BLaER1 (cell line): ENCODE results near the gene KCNK7.

Experiments
- H3K27ac ChIP-seq: shearing (Covaris generic); formaldehyde crosslinking; 2 replicates; pipeline ENCODE4 v1.8.1; 2022
- H3K27me3 ChIP-seq: shearing (Covaris generic); formaldehyde crosslinking; 2 replicates; pipeline ENCODE4 v1.8.1; 2022
- H3K36me3 ChIP-seq: shearing (Covaris generic); formaldehyde crosslinking; 2 replicates; pipeline ENCODE4 v1.8.1; 2022
- H3K4me1 ChIP-seq: shearing (Covaris generic); formaldehyde crosslinking; 2 replicates; pipeline ENCODE4 v1.8.1; 2022
- H3K4me2 ChIP-seq: shearing (Covaris generic); formaldehyde crosslinking; 2 replicates; pipeline ENCODE4 v1.8.1; 2022
- H3K4me3 ChIP-seq: shearing (Covaris generic); formaldehyde crosslinking; 2 replicates; pipeline ENCODE4 v1.8.1; 2022
- H3K9ac ChIP-seq: shearing (Covaris generic); formaldehyde crosslinking; 2 replicates; pipeline ENCODE4 v1.8.1; 2022
- H3K9me3 ChIP-seq: shearing (Covaris generic); formaldehyde crosslinking; 2 replicates; pipeline ENCODE4 v1.8.1; 2022
- H4K20me1 ChIP-seq: shearing (Covaris generic); formaldehyde crosslinking; 2 replicates; pipeline ENCODE4 v1.8.1; 2022
- Cebpa-rat ChIP-seq: shearing (Covaris generic); IDR thresholded peaks from 2 replicates; pipeline ENCODE4 v1.8.1; 2022

KCNK7 gene

DNA sequence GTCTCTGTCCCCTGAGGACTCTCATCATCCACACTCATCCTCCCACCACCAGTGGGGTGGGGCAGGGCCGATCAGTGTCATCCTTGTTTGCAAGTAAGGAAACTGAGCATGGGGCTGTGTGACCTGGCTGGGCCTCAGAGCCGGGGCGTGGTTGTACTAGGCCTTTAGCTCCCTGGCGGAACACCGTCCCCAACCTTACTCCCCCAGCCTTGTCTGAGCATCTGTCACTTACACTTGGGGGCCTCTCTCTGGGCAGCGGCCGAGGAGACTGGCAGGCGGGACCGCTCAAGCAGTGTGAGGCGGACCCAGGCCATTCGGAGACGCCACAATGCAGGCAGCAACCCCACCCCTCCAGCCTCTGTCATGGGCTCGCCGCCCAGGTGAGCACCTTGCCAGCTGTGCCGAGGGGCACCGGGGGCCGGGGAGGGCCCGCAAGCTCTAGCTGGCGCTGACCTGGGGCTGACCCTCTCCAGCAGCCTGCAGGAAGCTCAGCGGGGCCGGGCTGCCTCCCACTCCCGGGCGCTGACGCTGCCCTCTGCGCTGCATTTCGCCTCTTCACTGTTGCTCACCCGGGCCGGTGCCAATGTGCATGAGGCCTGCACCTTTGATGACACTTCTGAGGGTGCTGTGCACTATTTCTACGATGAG, 23.8 kb upstream of the KCNK7 start:
- Histone ChIP-seq H3K27me3 (no peaks in the 10 kb centered on the region), H3K4me2 (peak overlapping the region; percentile 99), H3K36me3 (peaks cover 77% of the 10 kb centered on the region), H3K9me3 (no peaks in the 10 kb centered on the region), H3K9ac (0 out of 2 replicates have a peak overlapping the region, but pooled peaks have one; percentile 48), H3K4me3 (no peak overlapping the region), H4K20me1 (peaks cover 56% of the 10 kb centered on the region), H3K27ac (peak overlapping the region; percentile 58; the same call in 1 of the 2 replicates), H3K4me1 (peaks cover 40% of the 10 kb centered on the region)
- no peak for TF ChIP-seq Cebpa-rat

DNA sequence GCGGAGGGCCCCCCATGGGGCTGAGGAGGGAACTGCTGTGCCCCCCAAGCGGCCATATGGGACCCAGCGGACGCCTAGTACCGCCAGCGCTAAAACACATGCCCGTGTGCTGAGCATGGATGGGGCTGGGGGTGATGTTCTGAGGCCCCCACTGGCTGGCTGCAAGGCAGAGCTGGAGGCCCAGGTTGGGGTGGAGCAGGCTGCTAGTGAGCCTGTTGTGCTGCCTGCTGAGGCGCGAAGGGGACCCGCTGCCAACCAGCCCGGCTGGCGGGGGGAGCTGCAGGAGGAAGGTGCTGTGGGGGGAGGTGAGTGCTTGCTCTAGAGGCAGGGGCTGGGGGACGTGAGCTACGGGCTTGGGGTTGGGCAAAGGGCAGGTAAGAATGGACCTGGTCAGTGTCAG, 23.2 kb upstream of the KCNK7 start:
- Histone ChIP-seq H3K4me1 (peaks cover 33% of the 10 kb centered on the region), H3K27me3 (no peaks in the 10 kb centered on the region), H3K27ac (peak overlapping the region; percentile 58), H3K9ac (peak overlapping the region; percentile 48; the same call in 1 of the 2 replicates), H3K36me3 (peaks cover 71% of the 10 kb centered on the region), H3K4me3 (no peak overlapping the region), H3K9me3 (no peaks in the 10 kb centered on the region), H3K4me2 (peak overlapping the region; percentile 99), H4K20me1 (peaks cover 57% of the 10 kb centered on the region)
- TF ChIP-seq Cebpa-rat: no peak

DNA sequence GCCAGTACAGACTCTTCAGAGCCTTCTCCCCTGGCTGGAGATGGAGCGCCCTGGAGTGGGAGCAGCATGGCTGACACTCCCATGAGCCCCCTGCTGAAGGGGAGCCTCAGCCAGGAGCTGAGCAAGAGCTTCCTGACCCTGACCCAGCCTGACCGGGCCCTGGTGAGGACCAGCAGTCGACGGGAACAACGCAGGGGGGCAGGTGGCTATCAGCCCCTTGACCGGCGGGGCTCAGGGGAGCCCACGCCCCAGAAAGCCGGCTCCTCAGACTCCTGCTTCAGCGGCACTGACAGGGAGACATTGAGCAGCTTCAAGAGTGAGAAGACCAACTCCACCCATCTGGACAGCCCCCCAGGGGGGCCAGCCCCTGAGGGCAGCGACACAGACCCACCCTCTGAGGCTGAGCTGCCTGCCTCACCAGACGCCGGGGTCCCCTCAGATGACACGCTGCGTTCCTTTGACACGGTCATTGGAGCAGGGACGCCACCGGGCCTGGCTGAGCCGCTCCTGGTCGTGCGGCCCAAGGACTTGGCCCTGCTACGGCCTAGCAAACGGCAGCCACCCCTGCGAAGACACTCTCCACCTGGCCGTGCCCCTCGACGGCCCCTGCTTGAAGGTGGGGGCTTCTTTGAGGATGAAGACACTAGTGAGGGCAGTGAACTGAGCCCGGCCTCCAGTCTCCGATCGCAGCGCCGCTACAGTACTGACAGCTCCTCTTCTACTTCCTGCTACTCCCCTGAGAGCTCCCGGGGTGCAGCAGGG, 22.6 kb upstream of the KCNK7 start:
- Histone ChIP-seq H3K4me2 (peak overlapping the region; percentile 99), H4K20me1 (peaks cover 60% of the 10 kb centered on the region), H3K9ac (peak overlapping the region; percentile 89; the same call in 1 of the 2 replicates), H3K4me3 (no peak overlapping the region), H3K36me3 (peaks cover 65% of the 10 kb centered on the region), H3K9me3 (no peaks in the 10 kb centered on the region), H3K4me1 (peaks cover 35% of the 10 kb centered on the region), H3K27ac (peak overlapping the region; percentile 58), H3K27me3 (no peaks in the 10 kb centered on the region)
- TF ChIP-seq Cebpa-rat: no peak

DNA sequence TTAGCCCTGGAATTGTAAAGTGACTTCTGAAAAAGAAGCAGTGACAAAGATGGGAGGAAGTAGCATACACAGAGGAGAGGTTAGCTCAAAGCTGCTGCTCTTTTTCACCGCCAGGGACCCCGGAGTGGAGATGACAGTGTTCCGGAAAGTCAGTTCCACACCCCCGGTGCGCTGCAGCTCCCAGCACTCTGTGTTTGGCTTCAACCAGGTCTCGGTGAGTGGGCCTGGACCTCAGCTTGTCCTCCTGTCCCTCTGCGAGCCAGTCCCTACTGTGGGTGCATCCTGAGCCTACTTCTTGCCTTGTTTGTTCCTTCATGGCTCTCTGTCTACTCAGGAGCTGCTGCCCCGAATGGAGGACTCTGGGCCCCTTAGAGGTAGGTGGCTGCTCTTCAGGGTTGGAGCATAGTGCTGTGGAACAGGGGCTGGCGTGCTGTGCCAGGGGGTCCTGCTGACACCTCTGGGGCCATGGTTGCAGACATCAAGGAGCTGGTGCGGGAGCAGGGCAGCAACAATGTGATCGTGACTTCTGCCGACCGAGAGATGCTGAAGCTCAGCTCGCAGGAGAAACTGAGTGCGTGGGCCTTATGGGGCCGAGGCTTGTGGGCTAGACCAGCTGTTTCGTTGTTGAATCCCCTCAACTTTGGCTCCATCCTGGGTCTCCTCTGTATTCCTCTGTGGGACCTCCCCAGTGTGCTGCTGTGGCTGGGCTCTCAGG, 21.7 kb upstream of the KCNK7 start:
- H3K4me3 ChIP-seq: peak overlapping the region; percentile 88
- peaks cover 56% of the 10 kb centered on the region for H3K36me3 ChIP-seq
- H3K4me1 ChIP-seq: peaks cover 44% of the 10 kb centered on the region
- peaks cover 66% of the 10 kb centered on the region for H4K20me1 ChIP-seq
- peak overlapping the region; percentile 89 for H3K9ac ChIP-seq
- no peaks in the 10 kb centered on the region for H3K27me3 ChIP-seq
- H3K4me2 ChIP-seq: peak overlapping the region; percentile 99
- H3K9me3 ChIP-seq: no peaks in the 10 kb centered on the region
- H3K27ac ChIP-seq: no peak overlapping the region; the same call in 1 of the 2 replicates
- TF ChIP-seq Cebpa-rat: no peak

DNA sequence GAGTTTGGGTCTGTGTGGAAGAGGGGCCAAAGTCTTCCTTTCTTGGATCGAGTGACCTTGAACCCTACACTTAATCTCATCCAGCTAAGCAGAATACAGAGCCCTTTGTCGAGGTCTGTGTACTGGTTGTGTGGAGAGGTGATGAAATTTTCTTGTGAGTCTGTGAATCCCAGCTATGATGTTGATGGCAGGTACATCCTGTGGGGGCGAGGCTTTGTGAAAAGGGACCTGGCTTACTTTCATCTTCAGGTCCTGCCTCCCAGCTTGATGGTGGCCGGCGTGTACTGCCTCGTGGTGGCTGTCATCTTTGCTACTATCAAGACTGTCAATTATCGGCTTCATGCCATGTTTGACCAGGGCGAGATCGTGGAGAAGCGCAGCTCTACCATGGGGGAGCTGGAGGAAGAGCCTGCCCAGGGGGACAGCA, 21.0 kb upstream of the KCNK7 start:
- H3K27ac ChIP-seq: peak overlapping the region; percentile 88
- H3K9ac ChIP-seq: peak overlapping the region; percentile 89
- TF ChIP-seq Cebpa-rat: no peak
- no peaks in the 10 kb centered on the region for H3K9me3 ChIP-seq
- no peaks in the 10 kb centered on the region for H3K27me3 ChIP-seq
- H3K4me3 ChIP-seq: peak overlapping the region; percentile 88
- H3K36me3 ChIP-seq: peaks cover 49% of the 10 kb centered on the region
- H4K20me1 ChIP-seq: peaks cover 73% of the 10 kb centered on the region
- peak overlapping the region; percentile 99 for H3K4me2 ChIP-seq
- H3K4me1 ChIP-seq: peaks cover 51% of the 10 kb centered on the region

DNA sequence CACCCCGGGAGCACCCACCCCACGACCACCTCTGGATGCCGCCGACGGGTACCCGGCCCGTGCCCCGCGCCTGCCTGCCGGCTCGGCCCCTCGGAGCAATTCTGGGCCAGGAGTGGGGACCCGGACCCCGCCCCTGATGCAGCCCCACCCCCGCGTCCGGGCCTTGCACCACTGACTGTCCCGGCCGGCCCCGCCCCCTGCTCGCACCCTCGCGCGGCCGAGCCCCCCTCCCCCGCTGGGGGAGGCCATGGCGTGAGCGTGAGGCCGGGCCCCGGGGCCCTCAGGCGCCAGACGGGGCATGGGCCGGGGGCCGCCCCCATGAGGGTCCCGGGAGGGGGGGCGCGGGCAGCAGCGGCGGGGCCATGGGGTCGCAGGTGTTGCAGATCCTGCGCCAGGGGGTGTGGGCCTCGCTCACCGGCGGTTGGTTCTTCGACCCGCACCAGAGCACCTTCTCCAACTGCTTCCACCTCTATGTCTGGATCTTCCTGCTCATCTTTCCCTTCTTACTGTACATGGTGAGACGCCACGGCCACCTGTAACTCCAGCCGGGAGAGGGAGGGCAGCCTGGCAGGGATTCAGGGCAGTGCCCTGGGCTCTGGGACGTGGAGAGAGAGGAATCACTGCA, 20.5 kb upstream of the KCNK7 start:
- Histone ChIP-seq H3K4me1 (peaks cover 56% of the 10 kb centered on the region), H3K27me3 (no peaks in the 10 kb centered on the region), H3K9me3 (no peaks in the 10 kb centered on the region), H3K27ac (peak overlapping the region; percentile 88), H3K4me3 (peak overlapping the region; percentile 88), H3K9ac (peak overlapping the region; percentile 89), H3K36me3 (peaks cover 47% of the 10 kb centered on the region), H4K20me1 (peaks cover 78% of the 10 kb centered on the region), H3K4me2 (peak overlapping the region; percentile 99)
- no peak for TF ChIP-seq Cebpa-rat

DNA sequence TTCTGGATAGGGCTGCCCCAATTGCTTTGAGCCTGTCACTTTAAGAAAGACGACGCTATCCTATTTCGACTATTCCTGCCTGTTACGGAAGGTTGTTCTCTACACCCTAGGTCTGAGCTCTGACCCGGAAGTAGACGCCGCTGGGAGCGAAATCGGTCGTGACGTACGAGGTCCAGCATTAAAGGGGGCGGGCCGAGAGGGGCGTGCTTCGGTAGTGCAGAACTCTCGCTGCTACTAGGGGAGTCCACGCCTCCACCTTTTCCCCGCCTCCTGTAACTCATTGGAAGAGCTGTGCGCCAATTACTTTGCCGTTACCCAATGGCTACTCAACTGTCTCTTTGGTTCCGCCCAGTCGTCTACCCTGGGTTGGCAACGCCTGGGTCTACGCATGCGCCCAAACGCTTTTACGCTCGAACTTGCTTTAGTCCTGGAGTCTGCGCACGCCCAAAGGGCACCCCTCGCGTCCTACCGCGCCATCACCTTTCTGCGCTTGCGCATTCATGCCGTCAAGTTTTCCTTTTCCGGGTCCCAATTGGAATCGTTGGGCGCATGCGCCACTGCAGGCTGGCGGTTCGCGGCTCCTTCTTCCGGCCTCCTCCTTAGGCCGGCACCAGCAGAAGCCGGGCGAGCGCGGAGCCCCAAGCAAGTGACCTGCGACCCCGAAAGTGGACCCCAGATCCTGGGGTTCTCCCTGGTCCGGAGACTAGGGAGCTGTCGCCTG, 19.8 kb upstream of the KCNK7 start, which contains the start of gene PCNX3:
Gene PCNX3, plus strand, starts transcription at position 548 of the 721 bp plus-strand sequence. CDS start 536 bp downstream, outside the sequence.
- H3K9me3 ChIP-seq: no peaks in the 10 kb centered on the region
- peak within 1 kb of the TSS; percentile 98 for H3K4me3 ChIP-seq
- peak within 1 kb of the TSS; percentile 100 for H3K4me2 ChIP-seq
- peaks cover 80% of the 10 kb centered on the region for H4K20me1 ChIP-seq
- TF ChIP-seq Cebpa-rat: no peak
- no peaks in the 10 kb centered on the region for H3K27me3 ChIP-seq
- peak within 1 kb of the TSS; percentile 96 for H3K9ac ChIP-seq
- H3K27ac ChIP-seq: peak within 1 kb of the TSS; percentile 93
- peaks cover 63% of the 10 kb centered on the region for H3K4me1 ChIP-seq
- peaks cover 47% of the 10 kb centered on the region for H3K36me3 ChIP-seq

DNA sequence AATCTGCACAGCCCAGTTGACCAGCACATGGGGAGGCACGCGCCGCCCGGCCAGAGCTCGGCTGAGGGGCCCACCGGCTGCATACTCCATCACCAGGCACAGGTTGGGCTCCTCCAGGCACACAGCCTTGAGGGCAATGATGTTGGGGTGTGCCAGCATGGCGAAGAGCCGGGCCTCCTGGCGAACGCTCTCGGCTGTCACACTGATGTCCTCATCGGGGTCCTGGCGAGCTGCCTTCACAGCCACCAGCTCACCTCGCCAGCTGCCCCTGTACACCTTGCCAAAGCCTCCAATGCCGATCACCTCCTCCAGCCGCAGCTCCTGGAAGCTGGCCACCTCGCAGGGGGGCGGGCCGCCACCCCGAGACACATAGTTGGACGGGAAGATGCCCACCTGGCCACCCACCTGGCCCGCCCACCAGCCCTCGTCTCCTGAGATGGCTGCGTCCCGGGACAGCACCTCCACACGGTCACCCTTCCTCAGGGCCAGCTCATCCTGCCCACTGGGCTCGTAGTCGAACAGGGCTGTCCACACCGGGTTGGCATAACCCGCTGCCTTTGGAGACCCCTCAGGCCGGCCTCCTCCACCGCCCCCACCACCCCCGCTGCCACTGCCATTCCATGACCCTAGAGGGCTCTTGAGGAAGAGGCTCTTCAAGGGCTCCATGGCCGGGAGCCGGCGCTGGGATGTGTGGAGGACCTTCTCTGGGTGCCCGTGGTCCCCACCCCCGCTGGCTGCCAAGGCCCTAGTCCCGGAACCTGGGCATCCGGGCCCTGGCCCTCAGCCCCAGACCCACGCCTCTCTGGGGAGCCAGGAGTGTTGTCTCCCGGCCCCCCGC, 17.7 kb upstream of the KCNK7 start:
- peak overlapping the region; percentile 96 for H3K9ac ChIP-seq
- H3K27ac ChIP-seq: peak overlapping the region; percentile 93
- peaks cover 63% of the 10 kb centered on the region for H3K4me1 ChIP-seq
- no peaks in the 10 kb centered on the region for H3K9me3 ChIP-seq
- H4K20me1 ChIP-seq: peaks cover 80% of the 10 kb centered on the region
- H3K27me3 ChIP-seq: no peaks in the 10 kb centered on the region
- peak overlapping the region; percentile 98 for H3K4me3 ChIP-seq
- peak overlapping the region; percentile 100 for H3K4me2 ChIP-seq
- peaks cover 47% of the 10 kb centered on the region for H3K36me3 ChIP-seq
- TF ChIP-seq Cebpa-rat: no peak
